ENCODE measurements around the gene BRD1.
A peak's percentile ranks its signal among the peaks of the same experiment; 100 is the strongest.

Gene BRD1

DNA sequence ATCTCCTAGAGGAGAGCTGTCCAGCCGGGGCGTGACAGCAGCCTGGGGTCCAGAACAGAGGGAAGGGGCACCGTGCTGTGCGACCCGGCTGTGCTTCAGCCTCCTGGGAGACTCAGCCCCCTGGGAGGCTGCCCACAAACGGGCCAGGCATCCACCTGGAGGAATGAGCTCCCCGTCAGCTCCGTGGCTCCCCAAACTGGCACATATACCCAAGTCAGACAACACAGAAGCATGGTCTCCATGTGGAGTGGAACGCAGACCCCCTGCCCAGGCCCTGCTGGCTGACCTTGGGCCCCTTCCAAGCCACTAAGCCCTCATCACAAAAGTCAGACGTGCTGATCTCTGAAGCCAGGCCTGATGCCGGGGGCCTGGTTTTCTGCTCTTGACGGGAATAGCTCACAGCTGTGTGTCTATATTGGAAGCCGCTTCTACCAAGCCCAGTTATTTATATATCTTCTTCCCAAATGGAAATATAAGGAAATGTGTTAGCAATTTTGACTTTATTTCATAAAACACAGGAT lies 91.7 kb downstream of the BRD1 start:
- TF ChIP-seq FOXP2 (optimal IDR thresholded peaks at IDR 0.05; ENCODE audit: borderline replicate concordance, extremely low read depth, extremely low read length, insufficient read depth) (no peak), POLR2AphosphoS5 (IDR thresholded peaks at IDR 0.05; ENCODE audit: low read depth, low read length) (no peak), TAF1 (IDR thresholded peaks at IDR 0.05; ENCODE audit: borderline replicate concordance, insufficient read depth, low read length) (no peak), SIN3A (IDR thresholded peaks at IDR 0.05; ENCODE audit: borderline replicate concordance, insufficient read depth, low read length) (no peak)
- TF ChIP-seq, protein P1, sequence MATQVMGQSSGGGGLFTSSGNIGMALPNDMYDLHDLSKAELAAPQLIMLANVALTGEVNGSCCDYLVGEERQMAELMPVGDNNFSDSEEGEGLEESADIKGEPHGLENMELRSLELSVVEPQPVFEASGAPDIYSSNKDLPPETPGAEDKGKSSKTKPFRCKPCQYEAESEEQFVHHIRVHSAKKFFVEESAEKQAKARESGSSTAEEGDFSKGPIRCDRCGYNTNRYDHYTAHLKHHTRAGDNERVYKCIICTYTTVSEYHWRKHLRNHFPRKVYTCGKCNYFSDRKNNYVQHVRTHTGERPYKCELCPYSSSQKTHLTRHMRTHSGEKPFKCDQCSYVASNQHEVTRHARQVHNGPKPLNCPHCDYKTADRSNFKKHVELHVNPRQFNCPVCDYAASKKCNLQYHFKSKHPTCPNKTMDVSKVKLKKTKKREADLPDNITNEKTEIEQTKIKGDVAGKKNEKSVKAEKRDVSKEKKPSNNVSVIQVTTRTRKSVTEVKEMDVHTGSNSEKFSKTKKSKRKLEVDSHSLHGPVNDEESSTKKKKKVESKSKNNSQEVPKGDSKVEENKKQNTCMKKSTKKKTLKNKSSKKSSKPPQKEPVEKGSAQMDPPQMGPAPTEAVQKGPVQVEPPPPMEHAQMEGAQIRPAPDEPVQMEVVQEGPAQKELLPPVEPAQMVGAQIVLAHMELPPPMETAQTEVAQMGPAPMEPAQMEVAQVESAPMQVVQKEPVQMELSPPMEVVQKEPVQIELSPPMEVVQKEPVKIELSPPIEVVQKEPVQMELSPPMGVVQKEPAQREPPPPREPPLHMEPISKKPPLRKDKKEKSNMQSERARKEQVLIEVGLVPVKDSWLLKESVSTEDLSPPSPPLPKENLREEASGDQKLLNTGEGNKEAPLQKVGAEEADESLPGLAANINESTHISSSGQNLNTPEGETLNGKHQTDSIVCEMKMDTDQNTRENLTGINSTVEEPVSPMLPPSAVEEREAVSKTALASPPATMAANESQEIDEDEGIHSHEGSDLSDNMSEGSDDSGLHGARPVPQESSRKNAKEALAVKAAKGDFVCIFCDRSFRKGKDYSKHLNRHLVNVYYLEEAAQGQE (IDR thresholded peaks at IDR 0.05; ENCODE audit: insufficient read depth in 1 of 2, low read depth in 2 of 2, low read length in 2 of 2) = no peak

DNA sequence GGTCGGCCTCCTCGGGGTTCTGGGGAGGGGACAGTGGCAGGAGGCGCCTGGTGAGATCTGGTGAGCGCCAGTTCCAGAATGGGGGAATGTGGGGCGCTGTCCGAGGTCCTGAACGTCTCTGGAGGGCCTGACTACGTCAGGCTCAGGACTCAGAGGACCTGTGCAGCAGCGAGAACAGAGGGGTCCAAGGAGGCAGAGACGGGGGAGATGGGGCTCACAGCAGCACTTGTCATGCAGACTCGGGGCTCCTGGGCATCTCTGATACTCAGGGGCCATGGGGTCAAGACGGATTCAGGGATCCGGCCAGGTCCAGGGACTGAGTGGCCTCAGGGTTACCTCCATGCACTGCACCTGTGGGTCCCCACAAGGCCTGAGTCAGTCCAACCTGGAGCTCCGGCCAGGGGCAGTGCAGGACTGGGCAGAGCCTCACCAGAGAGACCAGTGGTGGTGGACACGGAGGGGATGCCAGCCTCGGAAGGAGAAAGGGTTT lies 92.2 kb downstream of the BRD1 start:
- TF ChIP-seq SIN3A (IDR thresholded peaks at IDR 0.05; ENCODE audit: borderline replicate concordance, insufficient read depth, low read length) = no peak
- TF ChIP-seq, protein P1 (IDR thresholded peaks at IDR 0.05; ENCODE audit: insufficient read depth in 1 of 2, low read depth in 2 of 2, low read length in 2 of 2) = peak; percentile 92 to 95

DNA sequence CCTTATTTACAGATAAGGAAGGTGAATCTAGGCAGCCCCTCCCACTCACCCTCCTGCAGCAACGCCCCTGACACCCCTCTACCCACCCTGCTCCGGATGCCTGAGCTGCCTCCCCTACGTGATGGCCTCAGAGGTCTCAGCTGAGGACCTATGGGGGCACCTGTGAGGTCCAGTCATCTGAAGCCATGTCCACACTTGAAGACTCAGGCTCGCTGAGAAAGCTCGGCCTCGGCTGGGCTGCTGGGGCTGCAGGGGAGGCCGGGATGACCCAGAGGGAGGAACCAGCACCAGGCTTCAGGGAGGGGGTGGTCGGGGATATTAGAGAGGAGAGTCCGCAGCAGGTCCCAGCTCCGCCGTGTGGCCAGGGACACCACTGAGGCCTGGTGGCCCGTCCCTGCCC lies 92.8 kb downstream of the BRD1 start:
- TF ChIP-seq, protein P1 (IDR thresholded peaks at IDR 0.05; ENCODE audit: insufficient read depth in 1 of 2, low read depth in 2 of 2, low read length in 2 of 2) = no peak
- TF ChIP-seq SIN3A (IDR thresholded peaks at IDR 0.05; ENCODE audit: borderline replicate concordance, insufficient read depth, low read length) (no peak), TAF1 (IDR thresholded peaks at IDR 0.05; ENCODE audit: borderline replicate concordance, insufficient read depth, low read length) (no peak), FOXP2 (optimal IDR thresholded peaks at IDR 0.05; ENCODE audit: borderline replicate concordance, extremely low read depth, extremely low read length, insufficient read depth) (no peak), POLR2AphosphoS5 (IDR thresholded peaks at IDR 0.05; ENCODE audit: low read depth, low read length) (no peak)

DNA sequence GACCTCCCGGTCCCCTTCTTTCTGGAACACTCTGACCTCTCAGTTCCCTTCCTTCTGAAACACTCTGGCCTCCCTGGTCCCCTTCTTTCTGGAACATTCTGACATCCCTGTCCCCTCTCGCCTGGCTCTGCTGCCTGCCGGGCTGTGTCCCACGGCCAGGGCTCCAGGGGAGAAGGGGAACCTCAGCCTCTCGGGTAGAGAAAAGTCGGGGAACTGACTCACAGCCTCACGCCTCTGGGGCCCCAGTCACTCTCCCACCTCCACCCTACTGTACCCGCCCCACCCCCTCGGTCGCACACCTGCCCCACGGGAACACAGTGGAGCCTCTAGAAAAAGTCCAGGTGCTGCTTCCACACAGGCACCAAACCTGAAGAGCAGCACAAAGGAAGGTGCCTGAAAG lies 93.3 kb downstream of the BRD1 start:
- TF ChIP-seq SIN3A (IDR thresholded peaks at IDR 0.05; ENCODE audit: borderline replicate concordance, insufficient read depth, low read length) = no peak
- TF ChIP-seq FOXP2 (optimal IDR thresholded peaks at IDR 0.05; ENCODE audit: borderline replicate concordance, extremely low read depth, extremely low read length, insufficient read depth) = no peak
- no peak for TF ChIP-seq TAF1 (IDR thresholded peaks at IDR 0.05; ENCODE audit: borderline replicate concordance, insufficient read depth, low read length)
- TF ChIP-seq, protein P1 (IDR thresholded peaks at IDR 0.05; ENCODE audit: insufficient read depth in 1 of 2, low read depth in 2 of 2, low read length in 2 of 2) = no peak
- TF ChIP-seq POLR2AphosphoS5 (IDR thresholded peaks at IDR 0.05; ENCODE audit: low read depth, low read length) = no peak

DNA sequence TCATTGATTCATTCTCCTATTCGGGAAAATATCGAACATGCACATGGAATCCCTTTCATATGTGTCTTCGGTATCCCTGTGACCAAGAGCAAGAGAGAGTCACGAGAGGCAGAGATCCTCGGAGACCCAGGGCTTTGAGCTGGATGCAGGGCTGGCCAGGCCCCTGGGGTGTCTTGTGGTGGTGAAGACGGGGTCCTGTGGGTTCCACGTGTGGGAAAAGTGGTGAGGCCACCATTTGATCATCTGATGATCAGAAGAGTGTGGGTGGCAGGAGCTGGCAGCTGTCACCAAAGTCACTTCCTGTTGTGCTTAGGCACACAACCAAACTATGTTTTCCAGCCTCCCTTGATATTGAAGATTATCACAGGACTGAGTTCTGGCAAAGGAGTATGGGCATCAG lies 94.0 kb downstream of the BRD1 start:
- TF ChIP-seq FOXP2 (optimal IDR thresholded peaks at IDR 0.05; ENCODE audit: borderline replicate concordance, extremely low read depth, extremely low read length, insufficient read depth) = no peak
- TF ChIP-seq, protein P1 (IDR thresholded peaks at IDR 0.05; ENCODE audit: insufficient read depth in 1 of 2, low read depth in 2 of 2, low read length in 2 of 2) = no peak
- TF ChIP-seq POLR2AphosphoS5 (IDR thresholded peaks at IDR 0.05; ENCODE audit: low read depth, low read length) = no peak
- TF ChIP-seq SIN3A (IDR thresholded peaks at IDR 0.05; ENCODE audit: borderline replicate concordance, insufficient read depth, low read length) = no peak
- TF ChIP-seq TAF1 (IDR thresholded peaks at IDR 0.05; ENCODE audit: borderline replicate concordance, insufficient read depth, low read length) = no peak
